ENCODE results near the gene NES.

- TF ChIP-seq CTCF (IDR thresholded peaks at IDR 0.05; ENCODE audit: borderline replicate concordance, extremely low read depth, low read length, poor library complexity, severe bottlenecking) (peak; percentile 79), EZH2 (IDR thresholded peaks at IDR 0.05; ENCODE audit: borderline replicate concordance, low read depth, low read length, severe bottlenecking) (no peak)
Measured at GRCh38 chr1:156625436-156626078, 51.6 kb downstream of the NES start.

All from DND-41 (cell line).